G401 (cell line): ENCODE data around the gene NENF. TPM values are rescaled to one million over a fixed set of nuclear protein-coding genes. Genes with fewer than 3 reads are reported as not detected.

Source experiments
- DNase-seq: peaks from one replicate; pipeline ENCODE4 v3.0.0-alpha.2; 2015; ENCODE audit warnings: low spot score
- in situ Hi-C: cut with HindIII; loops from 2 replicates; pipeline ENCODE4 v1.10.0; 2016; ENCODE audit warnings: low sequenced_read_pairs, mixed read lengths
- total RNA-seq: library from RNA; depleted of rRNA; stranded (reverse); fragments of >200 nt; shearing (Covaris generic); gene quantifications from 2 replicates; pipeline ENCODE4 v1.2.3, GENCODE V29; 2014

The NENF gene
- total RNA-seq, 1 experiment from 2014 or later, result 58.2 TPM

DNA sequence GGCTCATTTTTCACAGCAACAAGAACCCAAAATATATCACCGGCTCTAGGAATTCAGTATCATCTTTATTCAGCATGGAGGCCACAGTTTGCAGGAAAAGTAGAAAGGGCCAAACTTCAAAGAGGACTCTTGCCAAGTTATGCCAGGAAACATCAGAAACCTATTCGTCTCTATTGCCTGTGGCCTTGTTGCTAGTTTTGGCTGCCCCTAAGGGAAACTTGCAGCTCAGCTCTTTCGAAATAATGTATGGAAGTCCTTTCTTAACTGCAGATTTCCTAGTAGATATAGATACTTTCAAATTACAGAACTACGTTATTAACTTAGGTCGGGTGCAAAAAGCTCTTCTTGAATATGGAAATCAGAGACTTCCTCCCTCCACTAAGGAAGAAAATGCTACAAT is 4.2 kb upstream of the NENF start:
- DNase-seq, result no peak
- in situ Hi-C loops, result no loop called here

GRCh38 chr1:212430416-212430815 is 2.3 kb upstream of the NENF start:
- in situ Hi-C loops, result no loop called here
- no peak for DNase-seq

DNA sequence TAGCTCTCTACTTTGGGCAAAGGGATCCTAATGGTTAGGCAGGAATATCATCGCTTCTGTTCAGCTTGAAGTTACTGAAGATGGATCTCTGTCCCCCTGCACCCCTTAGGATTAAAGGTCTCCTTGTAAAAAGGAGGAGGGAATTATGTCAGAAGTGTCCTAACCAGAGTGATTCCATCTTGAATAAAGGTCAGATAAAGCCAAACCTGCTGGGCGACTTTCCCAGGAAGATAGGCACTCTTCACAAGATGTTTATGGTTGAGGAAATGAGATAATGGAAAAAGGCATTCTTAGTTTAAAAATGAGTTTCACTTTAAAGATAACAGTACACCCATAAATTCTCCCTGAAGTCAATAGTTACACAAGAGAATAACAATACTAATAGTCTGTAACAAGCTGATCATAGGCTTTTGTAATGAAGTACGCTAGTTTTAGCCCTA is 1.7 kb upstream of the NENF start:
- DNase-seq, result no peak
- in situ Hi-C loops, result no loop called here

DNA sequence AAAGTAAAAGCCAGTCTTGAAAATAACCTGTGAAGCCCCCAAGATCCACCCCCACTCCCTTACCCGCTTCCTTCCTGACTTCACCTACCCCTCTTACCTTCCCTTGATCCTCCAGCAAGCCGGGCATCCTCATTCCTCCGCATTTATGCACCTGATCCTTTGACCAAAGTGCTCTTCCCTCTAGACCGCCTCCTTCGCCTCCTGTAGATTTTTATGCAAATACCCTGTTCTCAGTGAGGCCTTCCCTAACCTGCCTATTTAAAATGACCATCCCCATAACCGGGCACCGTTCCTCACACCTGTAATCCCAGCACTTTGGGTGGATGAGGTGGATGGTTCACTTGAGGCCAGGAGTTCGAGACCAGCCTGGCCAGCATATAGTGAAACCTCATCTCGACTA is 1.1 kb upstream of the NENF start:
- in situ Hi-C loops, result no loop called here
- no peak for DNase-seq

DNA sequence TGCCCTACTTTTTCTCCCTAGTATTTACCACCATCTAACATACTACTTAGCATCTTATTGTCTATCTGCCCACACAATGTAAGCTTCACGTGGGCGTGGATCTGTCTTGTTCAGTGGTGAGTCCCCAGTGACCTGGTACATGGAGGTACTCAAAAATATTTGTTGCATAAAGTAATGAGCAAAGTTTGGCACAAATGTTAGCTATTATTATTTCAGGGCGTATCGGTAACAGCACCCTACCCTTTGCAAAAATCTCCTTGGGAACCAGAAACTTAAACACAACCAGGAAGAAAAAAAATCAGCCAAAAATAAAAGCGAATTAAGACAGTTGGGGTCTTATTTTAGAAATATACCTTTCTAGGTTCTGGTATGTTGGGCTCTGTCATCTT is 454 bp upstream of the NENF start:
- in situ Hi-C loops, result no loop called here
- DNase-seq, result no peak

DNA sequence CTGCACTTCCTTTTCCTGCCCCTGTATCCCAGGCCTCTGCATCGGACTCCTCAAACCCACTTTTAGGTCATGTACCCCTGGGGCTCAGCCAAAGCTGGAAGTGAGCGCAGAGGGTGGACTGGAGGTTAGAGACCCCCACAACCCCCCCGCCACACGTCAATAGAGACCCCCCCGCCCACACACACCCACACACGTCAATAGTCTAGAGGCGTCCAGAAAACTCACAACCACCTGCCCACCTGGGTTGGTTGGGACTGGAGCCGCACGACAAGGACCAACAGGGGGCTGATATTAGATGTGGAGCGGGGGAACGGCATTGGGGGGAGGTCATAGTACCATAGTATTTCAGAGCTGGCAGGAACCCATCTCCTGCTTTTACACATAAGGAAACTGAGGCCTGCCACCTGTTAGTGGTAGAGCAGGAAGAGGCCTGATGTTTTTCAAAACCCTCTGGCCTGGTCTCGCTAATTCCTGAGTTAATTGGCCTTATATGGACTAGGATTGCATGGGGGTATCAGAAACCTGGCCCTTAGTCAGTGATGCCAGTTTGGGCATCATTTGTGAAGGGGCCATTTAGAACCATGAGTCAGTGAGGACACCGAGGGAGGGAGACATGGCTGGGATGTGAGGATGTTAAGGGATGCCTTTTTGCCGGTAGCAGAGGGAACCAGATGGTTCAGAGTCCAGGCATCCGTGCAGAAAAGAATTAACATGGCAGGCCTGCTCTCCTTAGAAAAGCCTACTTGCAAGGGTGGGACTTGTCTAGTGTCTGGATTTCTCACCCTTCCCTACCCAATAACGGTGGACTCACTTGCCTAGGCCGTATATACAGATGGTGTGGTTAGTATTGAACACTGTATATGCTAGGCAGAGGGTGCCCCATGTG is 1.1 kb downstream of the NENF start:
- peak; percentile 77 for DNase-seq

DNA sequence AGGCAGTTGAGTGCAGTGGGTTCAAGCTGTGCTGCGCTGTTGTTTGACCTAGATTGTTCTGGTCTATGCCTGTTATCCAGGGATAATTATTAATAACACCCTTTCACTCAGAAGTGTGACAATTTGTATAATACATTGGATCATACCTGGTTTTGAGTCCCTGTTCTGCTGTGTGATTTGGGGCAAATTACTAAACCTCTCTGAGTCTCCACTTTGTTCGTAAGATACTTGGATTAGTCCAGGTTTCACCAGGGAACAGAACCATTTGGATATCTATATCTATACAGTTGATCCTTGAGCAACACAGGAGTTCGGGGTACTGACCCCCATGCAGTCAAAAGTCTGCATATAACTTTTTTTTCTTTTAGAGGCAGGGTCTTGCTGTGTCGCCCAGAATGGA is 2.3 kb downstream of the NENF start:
- DNase-seq, result no peak
- in situ Hi-C loops, result no loop called here

More for the DNA sequence above, 1.1 kb downstream of the NENF start:
- in situ Hi-C loops, result no loop called here

- in situ Hi-C loops, result no loop called here
- no peak for DNase-seq
Observed at GRCh38 chr1:212437179-212437798, 4.6 kb downstream of the NENF start.

DNA sequence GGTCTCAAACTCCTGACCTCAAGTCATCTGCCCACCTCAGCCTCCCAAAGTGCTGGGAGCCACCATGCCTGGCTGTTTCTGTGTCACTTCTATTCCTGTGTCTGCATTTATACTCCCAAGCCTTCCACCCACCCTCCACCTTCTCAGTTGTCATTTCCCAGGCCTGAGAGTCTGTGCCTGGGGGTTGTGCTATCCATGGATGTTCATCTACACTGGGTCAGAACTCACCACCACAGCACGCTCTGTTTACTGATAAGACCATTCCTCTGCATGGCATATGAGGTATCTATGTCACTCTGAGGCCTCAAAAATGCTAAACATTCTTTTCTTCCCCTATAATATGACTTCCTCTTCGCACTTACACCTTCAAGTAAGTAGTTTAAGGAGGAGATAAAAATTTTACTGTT is 6.1 kb downstream of the NENF start:
- in situ Hi-C loops, result no loop called here
- no peak for DNase-seq

DNA sequence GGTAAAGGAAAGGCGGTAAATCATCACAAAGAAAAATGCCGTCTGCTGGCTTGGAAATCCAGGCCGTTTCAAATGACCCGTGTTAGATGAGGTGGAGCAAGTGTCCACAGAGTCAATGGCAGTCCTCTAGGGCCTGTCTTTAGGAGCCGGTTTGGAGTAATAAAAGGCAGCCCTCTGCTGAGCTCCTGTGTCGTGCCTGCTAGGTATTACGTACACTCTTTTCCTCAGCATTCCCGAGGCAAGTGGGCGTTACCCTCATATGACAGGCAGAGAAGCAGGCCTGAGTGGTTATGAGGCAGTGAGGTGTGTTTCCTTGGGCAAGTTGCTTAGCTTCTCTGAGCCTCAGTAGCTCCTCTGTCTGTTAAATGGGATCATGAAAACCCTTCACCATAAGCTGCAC is 7.7 kb downstream of the NENF start:
- no peak for DNase-seq
- in situ Hi-C loops, result no loop called here

- in situ Hi-C loops, result no loop called here
- no peak for DNase-seq
Observed at GRCh38 chr1:212442408-212442807, 9.7 kb downstream of the NENF start.

DNA sequence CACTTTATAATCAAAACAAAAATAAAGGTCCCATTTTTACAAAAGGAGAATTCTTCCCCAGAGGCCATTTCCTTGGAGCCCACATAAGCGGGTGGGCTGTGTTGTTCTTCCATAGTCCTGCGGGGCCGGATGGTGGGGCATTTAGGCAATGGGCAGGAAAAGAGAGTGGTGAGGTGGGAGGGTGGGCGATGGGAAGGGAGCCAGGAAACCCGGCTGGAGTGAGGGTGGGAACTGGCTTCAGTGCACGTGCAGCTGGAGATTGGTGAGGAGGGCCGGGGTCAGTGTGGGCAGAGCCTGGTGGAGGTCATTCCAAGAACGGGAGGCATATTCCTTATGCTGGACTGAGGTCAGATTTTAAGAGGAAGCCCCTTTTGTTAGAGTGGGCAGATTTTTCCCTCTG is 13.6 kb downstream of the NENF start:
- in situ Hi-C loops, result no loop called here
- DNase-seq, result no peak

GRCh38 chr1:212447478-212447877 is 14.8 kb downstream of the NENF start:
- in situ Hi-C loops, result no loop called here
- DNase-seq, result no peak

DNA sequence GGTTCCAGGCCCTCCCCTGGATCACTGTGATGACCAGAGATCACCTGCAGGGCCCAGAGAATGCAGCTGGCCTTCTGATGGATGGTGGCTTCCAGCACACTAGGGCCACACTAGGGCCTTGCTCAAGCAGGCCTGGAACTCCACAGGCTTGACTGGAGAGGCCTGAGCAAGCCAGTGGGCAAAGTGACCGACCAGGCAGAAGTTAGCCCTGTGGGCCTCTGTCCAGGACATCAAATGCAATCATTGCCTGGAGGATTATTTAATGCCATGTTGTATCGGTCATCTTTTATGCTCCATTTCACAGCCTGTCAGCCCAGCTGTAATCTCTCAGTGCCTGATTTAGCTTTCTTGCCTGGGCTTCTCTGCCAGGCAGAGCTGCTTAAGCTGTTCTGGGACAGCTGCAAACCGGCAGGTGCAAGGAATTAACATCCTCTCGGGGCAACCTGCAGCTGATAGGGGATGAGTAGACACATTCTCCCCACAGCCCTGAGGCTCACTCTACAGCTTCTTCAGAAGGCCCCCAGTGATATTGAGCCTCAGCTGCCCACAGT is 17.7 kb downstream of the NENF start:
- in situ Hi-C loops, result loop anchor here (25.0 kb wide), 1 partner anchor 337 kb away; the partner anchor contains the start of genes NSL1 and TATDN3
- DNase-seq, result peak; percentile 41

- in situ Hi-C loops, result loop anchor here (25.0 kb wide), 1 partner anchor 336 kb away; the partner anchor contains the start of genes NSL1 and TATDN3
- no peak for DNase-seq
Observed at GRCh38 chr1:212451416-212452322, 18.9 kb downstream of the NENF start.

- no peak for DNase-seq
- in situ Hi-C loops, result loop anchor here (25.0 kb wide), 1 partner anchor 335 kb away; the partner anchor contains the start of genes NSL1 and TATDN3
Observed at GRCh38 chr1:212452323-212453155, 19.8 kb downstream of the NENF start.

GRCh38 chr1:212453156-212453857 is 20.6 kb downstream of the NENF start:
- in situ Hi-C loops, result loop anchor here (25.0 kb wide), 1 partner anchor 334 kb away; the partner anchor contains the start of genes NSL1 and TATDN3

DNA sequence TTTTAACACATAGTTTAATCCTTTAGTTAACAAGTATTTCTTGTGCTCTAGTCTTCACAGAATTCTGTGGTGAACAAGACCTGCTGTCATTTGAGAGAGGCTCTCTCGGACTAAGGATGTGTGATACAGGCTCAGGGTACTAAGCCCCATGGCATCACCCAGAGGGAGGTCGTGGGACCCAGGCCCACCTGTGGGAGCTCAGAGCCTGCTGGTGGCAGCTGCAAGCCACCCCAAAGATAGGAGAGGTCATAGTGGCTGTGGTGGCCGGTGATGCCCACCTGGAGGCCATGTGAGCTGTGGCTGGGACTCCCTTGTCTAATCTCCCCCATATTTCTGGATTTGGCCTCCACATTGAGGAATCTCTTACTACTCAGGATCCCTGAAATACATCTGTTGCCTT is 22.0 kb downstream of the NENF start:
- in situ Hi-C loops, result loop anchor here (25.0 kb wide), 1 partner anchor 333 kb away; the partner anchor contains the start of genes NSL1 and TATDN3
- no peak for DNase-seq

More at GRCh38 chr1:212453156-212453857, 20.6 kb downstream of the NENF start:
- DNase-seq, result no peak
